SK-N-SH (cell line): ENCODE results near the gene CLMN. TPM values are rescaled to one million over a fixed set of nuclear protein-coding genes. Genes with fewer than 3 reads are reported as not detected.

Source experiments
- CTCF ChIA-PET: fragments of 300-600, 350-600 bp; formaldehyde crosslinking; extraction: SDS; loops from one replicate; lab custom pipeline; 2021; lab: Yijun Ruan, JAX
- POLR2A ChIA-PET: fragments of 350-600 bp; sonication (Branson Sonifier 250); formaldehyde crosslinking; extraction: SDS; loops from one replicate; lab custom pipeline; 2020; ENCODE audit warnings: antibody characterized with exemption, inconsistent platforms; lab: Yijun Ruan, JAX
- DNase-seq: peaks from one replicate; pipeline ENCODE4 v3.0.0; 2012
- H2AFZ ChIP-seq: fragments of 200-600 bp; sonication (generic); 2 replicates; pipeline ENCODE4 v1.8.1; 2016; ENCODE audit warnings: antibody characterized with exemption, mild to moderate bottlenecking, low read depth
- H3F3A ChIP-seq: fragments of 200-600 bp; sonication (generic); replicated peaks from 2 replicates; pipeline ENCODE3; 2016; ENCODE audit warnings: antibody characterized with exemption, mild to moderate bottlenecking; ENCODE audit not compliant: insufficient read depth
- H3K27ac ChIP-seq, 2 experiments: fragments of 200-500 bp in 1 of 2; fragments of 200-600 bp in 1 of 2; sonication (Bioruptor generic) in 1 of 2; sonication (generic), shearing (Covaris generic) in 1 of 2; 2 replicates each; pipeline versions ENCODE4 v1.5.1 to v1.6.1; 2014 to 2016; ENCODE audit warnings: low read depth in 2 of 2, inconsistent platforms in 1 of 2, low read length in 1 of 2, mild to moderate bottlenecking in 1 of 2, mixed read lengths in 1 of 2
- H3K27me3 ChIP-seq: fragments of 200-600 bp; sonication (generic), shearing (Covaris generic); 2 replicates; pipeline ENCODE4 v1.6.1; 2016; ENCODE audit warnings: mixed run types; ENCODE audit not compliant: insufficient read depth
- H3K36me3 ChIP-seq, 2 experiments: fragments of 200-500 bp in 1 of 2; fragments of 200-600 bp in 1 of 2; sonication (Bioruptor generic) in 1 of 2; sonication (generic) in 1 of 2; replicated peaks in 1 of 2; 2 replicates each; pipeline versions ENCODE3 to v1.5.1; 2014 to 2016; ENCODE audit warnings: low read length in 1 of 2, mild to moderate bottlenecking in 1 of 2; ENCODE audit not compliant: insufficient read depth in 2 of 2, control insufficient read depth in 1 of 2
- H3K4me1 ChIP-seq, 2 experiments: fragments of 200-500 bp in 1 of 2; fragments of 200-600 bp in 1 of 2; sonication (Bioruptor generic) in 1 of 2; sonication (generic), shearing (Covaris generic) in 1 of 2; 2 replicates each; pipeline versions ENCODE4 v1.5.1 to v1.6.1; 2014 to 2016; ENCODE audit warnings: low read depth in 1 of 2, low read length in 1 of 2, mixed run types in 1 of 2; ENCODE audit not compliant: insufficient read depth in 2 of 2, control insufficient read depth in 1 of 2
- H3K4me2 ChIP-seq: fragments of 200-600 bp; sonication (generic), shearing (Covaris generic); 2 replicates; pipeline ENCODE4 v1.6.1; 2017; ENCODE audit warnings: mixed run types
- H3K4me3 ChIP-seq, 2 experiments: fragments of 200-500 bp in 1 of 2; fragments of 200-600 bp in 1 of 2; sonication (Bioruptor generic) in 1 of 2; sonication (generic), shearing (Covaris generic) in 1 of 2; 2 replicates each; pipeline versions ENCODE4 v1.5.1 to v1.8.1; 2014 to 2016; ENCODE audit warnings: low read depth in 2 of 2, inconsistent platforms in 1 of 2, low read length in 1 of 2, mild to moderate bottlenecking in 1 of 2, mixed read lengths in 1 of 2, moderate library complexity in 1 of 2
- H3K79me2 ChIP-seq: fragments of 200-600 bp; sonication (generic); 2 replicates; pipeline ENCODE4 v1.8.1; 2017; ENCODE audit warnings: mild to moderate bottlenecking; ENCODE audit not compliant: insufficient read depth
- H3K9ac ChIP-seq: fragments of 200-600 bp; sonication (generic); 2 replicates; pipeline ENCODE4 v1.6.1; 2017; ENCODE audit warnings: mixed run types
- H3K9me2 ChIP-seq: fragments of 200-600 bp; sonication (generic); 2 replicates; pipeline ENCODE4 v1.6.1; 2017; ENCODE audit warnings: mixed run types
- H3K9me3 ChIP-seq: fragments of 200-600 bp; sonication (generic); 2 replicates; pipeline ENCODE4 v1.6.1; 2017; ENCODE audit warnings: mixed run types, mild to moderate bottlenecking, moderate library complexity
- H4K20me1 ChIP-seq: fragments of 200-600 bp; sonication (generic); 2 replicates; pipeline ENCODE4 v1.6.1; 2017; ENCODE audit warnings: mild to moderate bottlenecking, mixed run types; ENCODE audit not compliant: insufficient read depth
- CHD2 ChIP-seq: fragments of 150-350 bp; IDR thresholded peaks from 2 replicates; pipeline ENCODE4 v1.6.1; 2018; ENCODE audit warnings: low read length; ENCODE audit not compliant: partially characterized antibody
- FOXJ3 ChIP-seq: sonication (generic); formaldehyde crosslinking; IDR thresholded peaks from 2 replicates; pipeline ENCODE4 v1.5.1; 2020; ENCODE audit warnings: mild to moderate bottlenecking, missing genetic modification reagents
- GABPA ChIP-seq: IDR thresholded peaks from 2 replicates; pipeline ENCODE4 v1.4.0; 2012; ENCODE audit warnings: low read depth, mild to moderate bottlenecking
- IRF3 ChIP-seq: fragments of 150-350 bp; IDR thresholded peaks from 2 replicates; pipeline ENCODE4 v1.6.1; 2016; ENCODE audit warnings: mild to moderate bottlenecking, low read depth, low read length
- RCOR1 ChIP-seq: fragments of 150-350 bp; IDR thresholded peaks from 2 replicates; pipeline ENCODE4 v1.6.1; 2017; ENCODE audit warnings: antibody characterized with exemption, low read length
- RXRA ChIP-seq: IDR thresholded peaks from 2 replicates; pipeline ENCODE4 v1.4.0; 2012; ENCODE audit warnings: low read depth, mild to moderate bottlenecking, borderline replicate concordance
- SIN3A ChIP-seq: IDR thresholded peaks from 2 replicates; pipeline ENCODE4 v1.6.1; 2012; ENCODE audit warnings: low read depth, mild to moderate bottlenecking, low read length, moderate library complexity, borderline replicate concordance
- TAF1 ChIP-seq: IDR thresholded peaks from 2 replicates; pipeline ENCODE4 v1.6.1; 2012; ENCODE audit warnings: low read depth, mild to moderate bottlenecking, low read length, moderate library complexity, borderline replicate concordance
- TCF12 ChIP-seq: IDR thresholded peaks from 2 replicates; pipeline ENCODE4 v1.4.0; 2012
- USF1 ChIP-seq: IDR thresholded peaks from 2 replicates; pipeline ENCODE4 v1.4.0; 2012; ENCODE audit warnings: low read depth, borderline replicate concordance
- ZBTB33 ChIP-seq: IDR thresholded peaks from 2 replicates; pipeline ENCODE4 v1.4.0; 2012; ENCODE audit warnings: low read depth, borderline replicate concordance
- WGBS: methylation state at CpG from one replicate; pipeline ENCODE4 v1.1.6; 2017; ENCODE audit warnings: low lambda C conversion rate; 5-methylcytosine and 5-hydroxymethylcytosine counted together
- polyA plus RNA-seq, 3 experiments: library from polyadenylated mRNA; depleted of rRNA; stranded (reverse); fragments of >200 nt; gene quantifications; 2 replicates each; pipeline ENCODE4 v1.2.3, GENCODE V29; 2012
- TF ChIP-seq, protein P1 (sequence below): IDR thresholded peaks from 2 replicates; pipeline ENCODE4 v1.6.1; 2012; ENCODE audit warnings: mild to moderate bottlenecking, low read depth, low read length, moderate library complexity

Gene CLMN
- polyA plus RNA-seq, 1 of the 3 experiments (the other 2 are of a cell fraction), result 1.4 TPM

DNA sequence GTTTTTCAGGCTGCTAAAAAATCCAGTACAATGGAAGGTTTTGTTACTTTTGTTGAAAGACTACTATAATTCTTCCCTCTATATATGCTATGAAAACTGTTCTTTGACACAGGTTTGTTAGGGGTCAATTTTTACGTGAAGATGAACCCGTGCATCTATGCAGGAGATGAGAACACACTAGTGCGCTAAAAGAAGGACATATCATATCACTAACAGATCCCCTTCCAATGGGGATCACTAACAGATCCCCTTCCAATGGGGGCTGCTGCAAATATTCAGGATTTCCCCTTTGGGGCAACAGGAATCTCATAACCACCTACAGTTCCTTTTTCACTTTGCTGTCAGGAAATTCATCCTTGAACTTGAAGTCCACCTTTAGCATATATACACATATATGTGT is 75.1 kb downstream of the CLMN start:
- Histone ChIP-seq H3F3A (peaks cover 14% of the 10 kb centered on the region), H3K9me2 (no peaks in the 10 kb centered on the region), H3K9me3 (no peaks in the 10 kb centered on the region), H3K4me2 (no peak overlapping the region), H3K4me3 (no peak overlapping the region), H3K36me3 (no peaks in the 10 kb centered on the region), H4K20me1 (no peaks in the 10 kb centered on the region), H2AFZ (no peak overlapping the region), H3K27ac (no peak overlapping the region), H3K9ac (no peak overlapping the region), H3K27me3 (no peaks in the 10 kb centered on the region), H3K4me1 (peaks cover 6 to 25% of the 10 kb centered on the region in 2 experiments), H3K79me2 (no peaks in the 10 kb centered on the region)
- 97% methylated on average over 3 of the region's 3 CpGs for WGBS
- DNase-seq, result no peak
- CTCF ChIA-PET, result no interaction called here
- POLR2A ChIA-PET, result no interaction called here
- no peak for TF ChIP-seq GABPA
- TF ChIP-seq, protein P1, sequence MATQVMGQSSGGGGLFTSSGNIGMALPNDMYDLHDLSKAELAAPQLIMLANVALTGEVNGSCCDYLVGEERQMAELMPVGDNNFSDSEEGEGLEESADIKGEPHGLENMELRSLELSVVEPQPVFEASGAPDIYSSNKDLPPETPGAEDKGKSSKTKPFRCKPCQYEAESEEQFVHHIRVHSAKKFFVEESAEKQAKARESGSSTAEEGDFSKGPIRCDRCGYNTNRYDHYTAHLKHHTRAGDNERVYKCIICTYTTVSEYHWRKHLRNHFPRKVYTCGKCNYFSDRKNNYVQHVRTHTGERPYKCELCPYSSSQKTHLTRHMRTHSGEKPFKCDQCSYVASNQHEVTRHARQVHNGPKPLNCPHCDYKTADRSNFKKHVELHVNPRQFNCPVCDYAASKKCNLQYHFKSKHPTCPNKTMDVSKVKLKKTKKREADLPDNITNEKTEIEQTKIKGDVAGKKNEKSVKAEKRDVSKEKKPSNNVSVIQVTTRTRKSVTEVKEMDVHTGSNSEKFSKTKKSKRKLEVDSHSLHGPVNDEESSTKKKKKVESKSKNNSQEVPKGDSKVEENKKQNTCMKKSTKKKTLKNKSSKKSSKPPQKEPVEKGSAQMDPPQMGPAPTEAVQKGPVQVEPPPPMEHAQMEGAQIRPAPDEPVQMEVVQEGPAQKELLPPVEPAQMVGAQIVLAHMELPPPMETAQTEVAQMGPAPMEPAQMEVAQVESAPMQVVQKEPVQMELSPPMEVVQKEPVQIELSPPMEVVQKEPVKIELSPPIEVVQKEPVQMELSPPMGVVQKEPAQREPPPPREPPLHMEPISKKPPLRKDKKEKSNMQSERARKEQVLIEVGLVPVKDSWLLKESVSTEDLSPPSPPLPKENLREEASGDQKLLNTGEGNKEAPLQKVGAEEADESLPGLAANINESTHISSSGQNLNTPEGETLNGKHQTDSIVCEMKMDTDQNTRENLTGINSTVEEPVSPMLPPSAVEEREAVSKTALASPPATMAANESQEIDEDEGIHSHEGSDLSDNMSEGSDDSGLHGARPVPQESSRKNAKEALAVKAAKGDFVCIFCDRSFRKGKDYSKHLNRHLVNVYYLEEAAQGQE, result no peak
- TF ChIP-seq SIN3A, result no peak
- TF ChIP-seq TCF12, result no peak
- TF ChIP-seq CHD2, result no peak
- no peak for TF ChIP-seq FOXJ3
- TF ChIP-seq IRF3, result no peak
- no peak for TF ChIP-seq TAF1
- no peak for TF ChIP-seq USF1
- no peak for TF ChIP-seq RCOR1
- no peak for TF ChIP-seq RXRA
- no peak for TF ChIP-seq ZBTB33
